Measurements from ENCODE around the gene CRB1. TPM values are rescaled to one million over a fixed set of nuclear protein-coding genes. Genes with fewer than 3 reads are reported as not detected.

CRB1 gene
- total RNA-seq, 1 donor from 2014 or later = not detected

GRCh38 chr1:197496722-197497121 lies 228.7 kb downstream of the CRB1 start:
- Mint-ChIP-seq H3K36me3 (ENCODE audit: low read depth, unreplicated experiment) (no peaks in the 10 kb centered on the region), H3K27ac (ENCODE audit: unreplicated experiment) (no peak overlapping the region), H3K4me1 (ENCODE audit: low read depth, unreplicated experiment) (no peaks in the 10 kb centered on the region), H3K27me3 (ENCODE audit: low read depth, unreplicated experiment) (no peaks in the 10 kb centered on the region), H3K4me3 (ENCODE audit: unreplicated experiment) (no peak overlapping the region), H3K9me3 (ENCODE audit: unreplicated experiment) (no peaks in the 10 kb centered on the region)
- Histone ChIP-seq H3K4me2 (ENCODE audit: low read length) (no peak overlapping the region), H3K9ac (ENCODE audit: low read length) (no peak overlapping the region), H3K79me2 (ENCODE audit: insufficient read depth, low read length) (no peaks in the 10 kb centered on the region), H3K36me3 (ENCODE audit: insufficient read depth, low read length) (no peaks in the 10 kb centered on the region), H3K9me3 (ENCODE audit: insufficient read depth, low read depth, low read length) (no peaks in the 10 kb centered on the region), H2AFZ (ENCODE audit: low read depth, low read length) (no peak overlapping the region), H3K4me1 (ENCODE audit: insufficient read depth, low read length) (no peaks in the 10 kb centered on the region), H3K4me3 (ENCODE audit: insufficient read depth, low read depth, low read length) (no peak overlapping the region), H3K27me3 (ENCODE audit: insufficient read depth, low read length) (no peaks in the 10 kb centered on the region), H4K20me1 (ENCODE audit: insufficient read depth, low read length) (no peaks in the 10 kb centered on the region), H3K27ac (ENCODE audit: low read depth, low read length) (no peak overlapping the region)
- TF ChIP-seq EZH2 (IDR thresholded peaks at IDR 0.05; ENCODE audit: insufficient read depth, low read length) (no peak), CTCF (IDR thresholded peaks at IDR 0.05; ENCODE audit: insufficient read depth, low read depth, low read length) (no peak)
- no peak for DNase-seq (ENCODE audit: low read depth)
- FAIRE-seq = no peak

GRCh38 chr1:197510691-197511378 lies 242.8 kb downstream of the CRB1 start:
- Histone ChIP-seq H3K9me3 (ENCODE audit: insufficient read depth, low read depth, low read length) (no peaks in the 10 kb centered on the region), H3K79me2 (ENCODE audit: insufficient read depth, low read length) (no peaks in the 10 kb centered on the region)
- no peaks in the 10 kb centered on the region for H3K4me1 Mint-ChIP-seq (ENCODE audit: low read depth, unreplicated experiment)

More at GRCh38 chr1:197510691-197511378, 242.8 kb downstream of the CRB1 start:
- Mint-ChIP-seq H3K27me3 (ENCODE audit: low read depth, unreplicated experiment) (no peaks in the 10 kb centered on the region), H3K9me3 (ENCODE audit: unreplicated experiment) (no peaks in the 10 kb centered on the region), H3K27ac (ENCODE audit: unreplicated experiment) (no peak overlapping the region), H3K36me3 (ENCODE audit: low read depth, unreplicated experiment) (no peaks in the 10 kb centered on the region), H3K4me3 (ENCODE audit: unreplicated experiment) (no peak overlapping the region)
- Histone ChIP-seq H4K20me1 (ENCODE audit: insufficient read depth, low read length) (no peaks in the 10 kb centered on the region), H3K36me3 (ENCODE audit: insufficient read depth, low read length) (peaks cover 2% of the 10 kb centered on the region), H3K27ac (ENCODE audit: low read depth, low read length) (no peak overlapping the region), H3K4me1 (ENCODE audit: insufficient read depth, low read length) (no peaks in the 10 kb centered on the region), H3K4me2 (ENCODE audit: low read length) (no peak overlapping the region), H2AFZ (ENCODE audit: low read depth, low read length) (no peak overlapping the region), H3K9ac (ENCODE audit: low read length) (no peak overlapping the region), H3K27me3 (ENCODE audit: insufficient read depth, low read length) (no peaks in the 10 kb centered on the region), H3K4me3 (ENCODE audit: insufficient read depth, low read depth, low read length) (no peak overlapping the region)
- DNase-seq (ENCODE audit: low read depth) (no peak), FAIRE-seq (no peak)
- TF ChIP-seq CTCF (IDR thresholded peaks at IDR 0.05; ENCODE audit: insufficient read depth, low read depth, low read length) (no peak), EZH2 (IDR thresholded peaks at IDR 0.05; ENCODE audit: insufficient read depth, low read length) (no peak)

Data from astrocyte (in vitro differentiated cells and primary cell).